ENCODE results near the gene BEST1. TPM values are rescaled to one million over a fixed set of nuclear protein-coding genes. Genes with fewer than 3 reads are reported as not detected.

Gene BEST1
- total and polyA plus RNA-seq, 2 of the 13 experiments (the other 11 are each of a cell fraction or from before 2014, with no cell fraction given): 0.09 to 0.65 TPM

DNA sequence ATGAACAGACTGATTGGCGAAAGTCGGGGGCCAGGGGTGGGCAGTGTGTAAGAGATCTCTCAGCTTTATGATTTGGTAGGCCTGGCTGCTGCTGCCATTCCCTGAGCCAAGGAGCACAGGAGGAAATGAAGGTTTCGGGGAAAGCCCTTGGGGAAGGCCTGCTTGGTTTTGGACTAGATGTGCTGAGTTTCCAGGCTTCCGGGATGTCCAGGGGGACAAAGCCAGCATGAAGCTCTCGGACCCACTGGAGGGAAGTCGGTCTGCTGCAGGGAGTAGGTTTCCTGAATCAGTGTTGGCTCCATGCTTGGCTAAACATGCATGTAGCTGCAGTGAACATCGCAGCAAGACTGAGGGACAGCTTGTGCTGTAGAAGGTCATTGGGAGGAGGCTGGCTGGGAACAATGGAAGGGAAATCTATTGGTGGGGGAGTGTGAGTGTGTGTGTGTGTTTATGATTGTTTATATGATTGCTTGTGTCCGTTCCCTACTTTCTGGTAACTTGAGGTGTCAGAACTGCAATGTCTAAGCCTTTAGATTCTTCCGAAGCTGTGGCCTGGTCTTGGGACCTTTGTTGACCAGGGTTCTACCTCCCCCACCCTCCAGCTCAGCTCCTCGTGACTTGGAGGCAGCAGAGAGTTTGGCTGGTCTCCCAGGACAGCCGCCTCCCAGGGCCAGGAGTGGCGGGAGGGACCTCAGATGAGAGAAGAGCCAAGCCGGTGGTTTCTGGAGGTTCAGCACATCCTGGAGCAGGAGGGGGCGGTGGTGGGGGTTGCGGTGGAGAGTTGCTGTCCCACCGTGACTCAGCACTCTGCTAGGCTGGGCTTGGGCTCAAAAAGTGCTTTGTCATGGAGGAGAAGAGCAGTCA, 21.3 kb downstream of the BEST1 start (continued):
- TF ChIP-seq ZSCAN31 (CRISPR knock-in tag; IDR thresholded peaks at IDR 0.05; ENCODE audit: low read depth) (peak; percentile 34; the same call in 1 of the 2 replicates), DNMT3B (CRISPR knock-in tag; conservative IDR thresholded peaks at IDR 0.05) (peak; percentile 32; the same call in 1 of the 2 replicates), SP4 (CRISPR knock-in tag; IDR thresholded peaks at IDR 0.05) (peak; percentile 44; the same call in 1 of the 2 replicates), PHF21A (CRISPR knock-in tag; IDR thresholded peaks at IDR 0.05) (peak; percentile 78; the same call in 1 of the 2 replicates), CREB1 (IDR thresholded peaks at IDR 0.05) (no peak), CREB1 (CRISPR knock-in tag; IDR thresholded peaks at IDR 0.05) (no peak), NCOA2 (CRISPR knock-in tag; IDR thresholded peaks at IDR 0.05) (no peak), ZNF704 (CRISPR knock-in tag; IDR thresholded peaks at IDR 0.05; ENCODE audit: borderline replicate concordance) (peak; percentile 62; the same call in 1 of the 2 replicates), MXI1 (IDR thresholded peaks at IDR 0.05; ENCODE audit: borderline replicate concordance, low read depth, low read length) (peak; percentile 81; the same call in 2 of the 3 replicates), TCF12 (IDR thresholded peaks at IDR 0.05) (no peak), TCF12 (CRISPR knock-in tag; IDR thresholded peaks at IDR 0.05) (peak; percentile 92), ELF4 (CRISPR knock-in tag; IDR thresholded peaks at IDR 0.05; ENCODE audit: borderline replicate concordance) (no peak), ZNF709 (CRISPR knock-in tag; IDR thresholded peaks at IDR 0.05) (peak; percentile 39; the same call in 1 of the 2 replicates), DMAP1 (CRISPR knock-in tag; IDR thresholded peaks at IDR 0.05) (peak; percentile 56), ZNF263 (CRISPR knock-in tag; IDR thresholded peaks at IDR 0.05) (peak; percentile 33; the same call in 1 of the 2 replicates), HDAC2 (CRISPR knock-in tag; IDR thresholded peaks at IDR 0.05) (peak; percentile 54), ZNF674 (CRISPR knock-in tag; IDR thresholded peaks at IDR 0.05; ENCODE audit: low read depth) (no peak), ZFX (CRISPR knock-in tag; IDR thresholded peaks at IDR 0.05; ENCODE audit: low read depth) (peak; percentile 55), ZC3H4 (CRISPR knock-in tag; IDR thresholded peaks at IDR 0.05; ENCODE audit: borderline replicate concordance) (peak; percentile 98)
- TF ChIP-seq, protein P1, sequence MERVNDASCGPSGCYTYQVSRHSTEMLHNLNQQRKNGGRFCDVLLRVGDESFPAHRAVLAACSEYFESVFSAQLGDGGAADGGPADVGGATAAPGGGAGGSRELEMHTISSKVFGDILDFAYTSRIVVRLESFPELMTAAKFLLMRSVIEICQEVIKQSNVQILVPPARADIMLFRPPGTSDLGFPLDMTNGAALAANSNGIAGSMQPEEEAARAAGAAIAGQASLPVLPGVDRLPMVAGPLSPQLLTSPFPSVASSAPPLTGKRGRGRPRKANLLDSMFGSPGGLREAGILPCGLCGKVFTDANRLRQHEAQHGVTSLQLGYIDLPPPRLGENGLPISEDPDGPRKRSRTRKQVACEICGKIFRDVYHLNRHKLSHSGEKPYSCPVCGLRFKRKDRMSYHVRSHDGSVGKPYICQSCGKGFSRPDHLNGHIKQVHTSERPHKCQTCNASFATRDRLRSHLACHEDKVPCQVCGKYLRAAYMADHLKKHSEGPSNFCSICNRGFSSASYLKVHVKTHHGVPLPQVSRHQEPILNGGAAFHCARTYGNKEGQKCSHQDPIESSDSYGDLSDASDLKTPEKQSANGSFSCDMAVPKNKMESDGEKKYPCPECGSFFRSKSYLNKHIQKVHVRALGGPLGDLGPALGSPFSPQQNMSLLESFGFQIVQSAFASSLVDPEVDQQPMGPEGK (CRISPR knock-in tag; IDR thresholded peaks at IDR 0.05): peak; percentile 96; the same call in 1 of the 2 replicates
- TF ChIP-seq, protein P2, sequence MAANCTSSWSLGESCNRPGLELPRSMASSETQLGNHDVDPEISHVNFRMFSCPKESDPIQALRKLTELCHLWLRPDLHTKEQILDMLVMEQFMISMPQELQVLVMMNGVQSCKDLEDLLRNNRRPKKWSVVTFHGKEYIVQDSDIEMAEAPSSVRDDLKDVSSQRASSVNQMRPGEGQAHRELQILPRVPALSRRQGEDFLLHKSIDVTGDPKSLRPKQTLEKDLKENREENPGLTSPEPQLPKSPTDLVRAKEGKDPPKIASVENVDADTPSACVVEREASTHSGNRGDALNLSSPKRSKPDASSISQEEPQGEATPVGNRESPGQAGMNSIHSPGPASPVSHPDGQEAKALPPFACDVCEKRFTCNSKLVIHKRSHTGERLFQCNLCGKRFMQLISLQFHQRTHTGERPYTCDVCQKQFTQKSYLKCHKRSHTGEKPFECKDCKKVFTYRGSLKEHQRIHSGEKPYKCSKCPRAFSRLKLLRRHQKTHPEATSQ (CRISPR knock-in tag; IDR thresholded peaks at IDR 0.05; ENCODE audit: borderline replicate concordance): peak; percentile 22; the same call in 1 of the 2 replicates
- TF ChIP-seq, protein P3, sequence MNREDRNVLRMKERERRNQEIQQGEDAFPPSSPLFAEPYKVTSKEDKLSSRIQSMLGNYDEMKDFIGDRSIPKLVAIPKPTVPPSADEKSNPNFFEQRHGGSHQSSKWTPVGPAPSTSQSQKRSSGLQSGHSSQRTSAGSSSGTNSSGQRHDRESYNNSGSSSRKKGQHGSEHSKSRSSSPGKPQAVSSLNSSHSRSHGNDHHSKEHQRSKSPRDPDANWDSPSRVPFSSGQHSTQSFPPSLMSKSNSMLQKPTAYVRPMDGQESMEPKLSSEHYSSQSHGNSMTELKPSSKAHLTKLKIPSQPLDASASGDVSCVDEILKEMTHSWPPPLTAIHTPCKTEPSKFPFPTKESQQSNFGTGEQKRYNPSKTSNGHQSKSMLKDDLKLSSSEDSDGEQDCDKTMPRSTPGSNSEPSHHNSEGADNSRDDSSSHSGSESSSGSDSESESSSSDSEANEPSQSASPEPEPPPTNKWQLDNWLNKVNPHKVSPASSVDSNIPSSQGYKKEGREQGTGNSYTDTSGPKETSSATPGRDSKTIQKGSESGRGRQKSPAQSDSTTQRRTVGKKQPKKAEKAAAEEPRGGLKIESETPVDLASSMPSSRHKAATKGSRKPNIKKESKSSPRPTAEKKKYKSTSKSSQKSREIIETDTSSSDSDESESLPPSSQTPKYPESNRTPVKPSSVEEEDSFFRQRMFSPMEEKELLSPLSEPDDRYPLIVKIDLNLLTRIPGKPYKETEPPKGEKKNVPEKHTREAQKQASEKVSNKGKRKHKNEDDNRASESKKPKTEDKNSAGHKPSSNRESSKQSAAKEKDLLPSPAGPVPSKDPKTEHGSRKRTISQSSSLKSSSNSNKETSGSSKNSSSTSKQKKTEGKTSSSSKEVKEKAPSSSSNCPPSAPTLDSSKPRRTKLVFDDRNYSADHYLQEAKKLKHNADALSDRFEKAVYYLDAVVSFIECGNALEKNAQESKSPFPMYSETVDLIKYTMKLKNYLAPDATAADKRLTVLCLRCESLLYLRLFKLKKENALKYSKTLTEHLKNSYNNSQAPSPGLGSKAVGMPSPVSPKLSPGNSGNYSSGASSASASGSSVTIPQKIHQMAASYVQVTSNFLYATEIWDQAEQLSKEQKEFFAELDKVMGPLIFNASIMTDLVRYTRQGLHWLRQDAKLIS (CRISPR knock-in tag; IDR thresholded peaks at IDR 0.05): peak; percentile 82; the same call in 1 of the 2 replicates
